ENCODE measurements around the gene TAS2R38. TPM values are rescaled to one million over a fixed set of nuclear protein-coding genes. Genes with fewer than 3 reads are reported as not detected.

TAS2R38 gene
- total RNA-seq, 1 experiment from 2014 or later = not detected

DNA sequence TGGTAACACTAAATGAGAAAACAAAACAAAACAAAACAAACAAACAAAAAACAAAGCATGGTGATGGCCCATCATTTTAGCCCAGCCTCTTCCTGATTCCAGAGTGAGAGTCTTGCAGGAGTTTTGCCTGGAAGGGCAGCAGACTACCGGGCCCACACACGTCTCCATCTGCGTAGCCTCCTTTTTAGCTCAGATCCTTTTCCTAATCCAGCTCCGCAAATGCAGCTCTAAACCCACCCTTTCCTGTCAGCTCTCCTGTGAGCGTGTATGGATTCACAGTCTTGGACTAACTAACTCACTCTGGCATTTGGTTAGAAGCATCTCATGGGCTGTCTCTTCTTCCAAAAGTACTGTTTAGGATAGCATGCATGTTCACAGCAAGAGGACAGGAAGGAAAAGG lies 43.4 kb downstream of the TAS2R38 start:
- Histone ChIP-seq H3K4me2 (ENCODE audit: insufficient read depth, insufficient read length, low read length) (no peak overlapping the region), H3K4me1 (ENCODE audit: insufficient read depth, low read length) (0 out of 2 replicates have a peak, but pooled peaks cover 3% of the 10 kb centered on the region), H3K27ac (ENCODE audit: insufficient read length, low read depth, low read length) (no peak overlapping the region), H4K8ac (replicated peaks; ENCODE audit: insufficient read length, low read depth, low read length) (no peak overlapping the region), H3K9me3 (ENCODE audit: control insufficient read depth, low read depth, low read length) (no peaks in the 10 kb centered on the region), H3K23me2 (ENCODE audit: insufficient read length, low read depth, low read length, poor library complexity, severe bottlenecking) (no peaks in the 10 kb centered on the region), H3K79me1 (ENCODE audit: insufficient read depth, low read depth, low read length, poor library complexity, severe bottlenecking) (no peaks in the 10 kb centered on the region), H3K23ac (ENCODE audit: insufficient read length, low read depth, low read length) (no peak overlapping the region), H2BK5ac (ENCODE audit: insufficient read length, low read length) (no peak overlapping the region), H3K14ac (ENCODE audit: insufficient read depth, low read length) (no peak overlapping the region), H4K91ac (ENCODE audit: insufficient read length, low read depth, low read length) (no peak overlapping the region), H3K9ac (ENCODE audit: extremely low read depth, insufficient read length, low read length) (no peak overlapping the region), H2BK120ac (ENCODE audit: low read depth, low read length, poor library complexity, severe bottlenecking) (no peak overlapping the region), H3K79me2 (ENCODE audit: insufficient read depth, low read length) (no peaks in the 10 kb centered on the region), H4K5ac (ENCODE audit: insufficient read length, low read depth, low read length) (no peak overlapping the region), H3K18ac (ENCODE audit: insufficient read length, low read depth, low read length) (no peak overlapping the region), H2BK12ac (ENCODE audit: insufficient read length, low read depth, low read length) (no peak overlapping the region), H3K27me3 (ENCODE audit: insufficient read depth, low read length) (no peaks in the 10 kb centered on the region), H2BK20ac (ENCODE audit: low read depth, low read length, poor library complexity, severe bottlenecking) (no peak overlapping the region), H4K20me1 (ENCODE audit: control insufficient read depth, insufficient read depth, insufficient read length) (no peaks in the 10 kb centered on the region), H2AK5ac (ENCODE audit: insufficient read length, low read length) (no peak overlapping the region), H3K4ac (ENCODE audit: low read depth, low read length) (no peak overlapping the region), H2AFZ (ENCODE audit: low read length) (no peak overlapping the region), H2BK15ac (ENCODE audit: low read depth, low read length) (no peak overlapping the region), H3T11ph (ENCODE audit: low read length) (no peak overlapping the region), H3K56ac (ENCODE audit: insufficient read length, low read depth, low read length) (no peak overlapping the region)
- H3K36me3 Mint-ChIP-seq (ENCODE audit: insufficient read depth in 1 of 3, low read depth in 3 of 3) = no peaks in the 10 kb centered on the region; a peak in 2 of 7 replicates
- H3K27me3 Mint-ChIP-seq (ENCODE audit: low read depth) = peaks cover 5% of the 10 kb centered on the region
- H3K9me3 Mint-ChIP-seq = peaks cover 2 to 4% of the 10 kb centered on the region in 2 experiments; a peak in 2 of 5 replicates
- DNase-seq = no peak
- no peak overlapping the region for H3K4me3 Mint-ChIP-seq
- H3K4me1 Mint-ChIP-seq = peaks cover 5 to 9% of the 10 kb centered on the region in 2 experiments
- no peak overlapping the region for H3K27ac Mint-ChIP-seq
- WGBS (ENCODE audit: extremely low coverage, insufficient read length, low lambda C conversion rate) = no CpG with 5 or more reads among the region's 5 CpGs
- TF ChIP-seq CTCF (conservative IDR thresholded peaks at IDR 0.05) = no peak

All from H9 (cell line).